ENCODE results near the gene CIAO2A.

DNA sequence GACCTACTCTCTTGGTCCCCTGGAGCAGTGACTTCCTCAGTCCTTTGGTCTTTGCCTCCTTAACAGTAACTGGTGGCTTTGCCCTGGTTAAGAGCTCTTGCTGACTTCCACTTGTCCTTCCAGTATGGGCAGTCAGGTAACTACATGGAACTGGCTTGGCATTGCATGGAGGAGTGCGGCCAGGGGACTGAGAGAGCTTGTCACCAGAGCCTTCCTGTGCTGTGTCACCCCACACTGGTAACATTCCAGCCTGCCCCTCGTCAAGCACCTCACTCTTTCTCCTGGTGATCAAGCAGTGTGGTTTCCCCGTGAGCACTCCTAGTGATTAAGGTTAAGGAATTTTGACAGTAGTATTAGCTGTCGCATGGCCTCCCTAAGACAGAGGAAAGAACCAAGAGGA lies 38.6 kb upstream of the CIAO2A start:
- TF ChIP-seq, protein P1, sequence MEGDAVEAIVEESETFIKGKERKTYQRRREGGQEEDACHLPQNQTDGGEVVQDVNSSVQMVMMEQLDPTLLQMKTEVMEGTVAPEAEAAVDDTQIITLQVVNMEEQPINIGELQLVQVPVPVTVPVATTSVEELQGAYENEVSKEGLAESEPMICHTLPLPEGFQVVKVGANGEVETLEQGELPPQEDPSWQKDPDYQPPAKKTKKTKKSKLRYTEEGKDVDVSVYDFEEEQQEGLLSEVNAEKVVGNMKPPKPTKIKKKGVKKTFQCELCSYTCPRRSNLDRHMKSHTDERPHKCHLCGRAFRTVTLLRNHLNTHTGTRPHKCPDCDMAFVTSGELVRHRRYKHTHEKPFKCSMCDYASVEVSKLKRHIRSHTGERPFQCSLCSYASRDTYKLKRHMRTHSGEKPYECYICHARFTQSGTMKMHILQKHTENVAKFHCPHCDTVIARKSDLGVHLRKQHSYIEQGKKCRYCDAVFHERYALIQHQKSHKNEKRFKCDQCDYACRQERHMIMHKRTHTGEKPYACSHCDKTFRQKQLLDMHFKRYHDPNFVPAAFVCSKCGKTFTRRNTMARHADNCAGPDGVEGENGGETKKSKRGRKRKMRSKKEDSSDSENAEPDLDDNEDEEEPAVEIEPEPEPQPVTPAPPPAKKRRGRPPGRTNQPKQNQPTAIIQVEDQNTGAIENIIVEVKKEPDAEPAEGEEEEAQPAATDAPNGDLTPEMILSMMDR (IDR thresholded peaks at IDR 0.05; ENCODE audit: poor library complexity, severe bottlenecking): no peak
- TF ChIP-seq POLR2AphosphoS5 (IDR thresholded peaks at IDR 0.05): no peak
- TF ChIP-seq EZH2 (IDR thresholded peaks at IDR 0.05; ENCODE audit: borderline replicate concordance, insufficient read depth, low read length, poor library complexity, severe bottlenecking): no peak
- no peak for TF ChIP-seq MXI1 (conservative IDR thresholded peaks at IDR 0.05; ENCODE audit: poor library complexity, severe bottlenecking)
- TF ChIP-seq, protein P2, sequence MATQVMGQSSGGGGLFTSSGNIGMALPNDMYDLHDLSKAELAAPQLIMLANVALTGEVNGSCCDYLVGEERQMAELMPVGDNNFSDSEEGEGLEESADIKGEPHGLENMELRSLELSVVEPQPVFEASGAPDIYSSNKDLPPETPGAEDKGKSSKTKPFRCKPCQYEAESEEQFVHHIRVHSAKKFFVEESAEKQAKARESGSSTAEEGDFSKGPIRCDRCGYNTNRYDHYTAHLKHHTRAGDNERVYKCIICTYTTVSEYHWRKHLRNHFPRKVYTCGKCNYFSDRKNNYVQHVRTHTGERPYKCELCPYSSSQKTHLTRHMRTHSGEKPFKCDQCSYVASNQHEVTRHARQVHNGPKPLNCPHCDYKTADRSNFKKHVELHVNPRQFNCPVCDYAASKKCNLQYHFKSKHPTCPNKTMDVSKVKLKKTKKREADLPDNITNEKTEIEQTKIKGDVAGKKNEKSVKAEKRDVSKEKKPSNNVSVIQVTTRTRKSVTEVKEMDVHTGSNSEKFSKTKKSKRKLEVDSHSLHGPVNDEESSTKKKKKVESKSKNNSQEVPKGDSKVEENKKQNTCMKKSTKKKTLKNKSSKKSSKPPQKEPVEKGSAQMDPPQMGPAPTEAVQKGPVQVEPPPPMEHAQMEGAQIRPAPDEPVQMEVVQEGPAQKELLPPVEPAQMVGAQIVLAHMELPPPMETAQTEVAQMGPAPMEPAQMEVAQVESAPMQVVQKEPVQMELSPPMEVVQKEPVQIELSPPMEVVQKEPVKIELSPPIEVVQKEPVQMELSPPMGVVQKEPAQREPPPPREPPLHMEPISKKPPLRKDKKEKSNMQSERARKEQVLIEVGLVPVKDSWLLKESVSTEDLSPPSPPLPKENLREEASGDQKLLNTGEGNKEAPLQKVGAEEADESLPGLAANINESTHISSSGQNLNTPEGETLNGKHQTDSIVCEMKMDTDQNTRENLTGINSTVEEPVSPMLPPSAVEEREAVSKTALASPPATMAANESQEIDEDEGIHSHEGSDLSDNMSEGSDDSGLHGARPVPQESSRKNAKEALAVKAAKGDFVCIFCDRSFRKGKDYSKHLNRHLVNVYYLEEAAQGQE (IDR thresholded peaks at IDR 0.05; ENCODE audit: borderline replicate concordance): no peak
- TF ChIP-seq EP300 (conservative IDR thresholded peaks at IDR 0.05; ENCODE audit: poor library complexity, severe bottlenecking): no peak
- TF ChIP-seq RAD21 (conservative IDR thresholded peaks at IDR 0.05): no peak
- no peak for TF ChIP-seq SMC3 (conservative IDR thresholded peaks at IDR 0.05; ENCODE audit: poor library complexity)

Data from neural cell (in vitro differentiated cells).